ENCODE data around the gene FADS6.

Gene FADS6

DNA sequence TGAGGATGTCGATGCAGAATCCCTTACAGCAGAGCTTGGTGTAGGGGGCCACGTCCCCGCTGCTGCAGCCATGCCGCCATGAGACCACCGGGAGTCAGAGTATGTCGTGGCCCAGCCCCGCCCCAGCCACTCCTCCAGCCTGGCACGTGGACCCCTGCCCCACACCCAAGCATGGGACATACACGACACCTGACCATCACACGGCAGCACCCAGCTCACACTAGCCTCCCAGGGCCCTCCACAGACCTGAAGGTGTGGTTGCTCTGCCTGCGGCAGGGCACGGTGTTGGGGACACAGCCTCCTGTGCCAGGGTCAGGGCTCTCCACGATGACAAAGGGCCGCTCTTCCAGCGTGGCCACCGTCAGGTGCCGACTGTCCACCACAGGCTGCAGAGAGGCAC, 43.1 kb downstream of the FADS6 start:
- DNase-seq, result no peak

DNA sequence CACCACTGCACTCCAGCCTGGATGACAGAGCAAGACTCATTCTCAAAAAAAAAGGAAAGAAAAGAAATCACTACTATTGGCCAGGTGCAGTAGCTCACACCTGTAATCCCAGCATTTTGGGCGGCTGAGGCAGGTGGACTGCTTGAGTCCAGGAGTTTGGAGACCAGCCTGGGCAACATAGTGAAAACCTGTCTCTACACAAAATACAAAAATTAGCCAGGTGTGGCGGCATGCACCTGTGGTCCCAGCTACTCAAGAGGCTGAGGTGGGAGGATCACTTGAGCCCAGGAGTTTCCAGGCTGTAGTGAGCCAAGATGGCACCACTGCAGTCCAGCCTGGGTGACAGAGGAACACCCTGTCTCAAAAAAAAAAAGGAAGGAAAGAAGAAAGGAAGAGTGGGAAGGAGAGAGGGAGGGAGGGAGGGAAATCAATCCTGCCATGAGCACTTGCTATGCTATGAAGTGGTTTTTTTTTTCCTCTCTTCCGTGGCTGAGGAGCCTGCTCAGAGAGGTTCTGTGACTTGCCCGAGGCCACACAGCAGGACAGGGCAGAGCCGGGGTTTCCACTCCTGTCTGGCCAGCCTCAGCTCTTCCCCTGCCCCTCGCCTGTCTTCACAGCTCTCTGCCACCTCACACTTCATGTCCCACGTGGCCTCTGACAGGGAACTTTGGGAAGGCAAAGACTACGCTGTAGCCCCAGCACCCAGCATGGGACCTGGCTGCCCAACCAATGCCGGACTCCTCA, 44.6 kb downstream of the FADS6 start:
- no peak for DNase-seq

DNA sequence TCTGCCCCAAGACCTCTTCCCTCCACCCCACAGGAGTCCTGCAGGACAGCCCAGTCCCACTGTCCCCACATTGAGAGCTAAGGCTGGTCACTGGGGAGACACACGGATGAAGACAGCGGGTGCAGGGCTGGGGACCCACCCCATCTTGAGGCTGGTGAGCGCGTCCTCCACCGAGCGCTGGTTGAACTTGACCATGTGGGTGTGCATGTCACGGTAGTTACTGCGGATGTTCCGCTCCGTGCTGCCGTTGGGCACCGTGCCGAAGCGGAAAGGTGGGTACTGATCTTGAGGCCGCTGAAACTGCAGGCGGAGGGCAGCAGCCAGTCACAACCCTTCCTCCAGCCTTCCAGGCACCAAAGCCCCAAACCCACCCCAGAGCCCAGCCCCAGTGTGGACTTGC, 46.8 kb downstream of the FADS6 start:
- DNase-seq, result no peak

DNA sequence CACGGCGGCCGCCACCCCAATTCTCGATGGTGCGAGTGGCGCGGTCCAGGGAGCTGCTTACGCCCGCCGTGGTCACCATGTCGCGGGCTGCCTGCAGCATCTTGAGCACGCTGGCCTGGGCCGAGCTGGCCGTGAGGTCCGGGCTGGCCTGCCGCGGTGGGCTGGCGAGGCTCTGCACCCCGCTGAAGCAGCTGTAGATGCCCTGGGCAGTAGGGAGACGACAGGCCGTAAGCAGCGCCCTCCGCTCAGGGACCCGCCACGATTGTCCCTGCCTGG, 50.1 kb downstream of the FADS6 start:
- no peak for DNase-seq

DNA sequence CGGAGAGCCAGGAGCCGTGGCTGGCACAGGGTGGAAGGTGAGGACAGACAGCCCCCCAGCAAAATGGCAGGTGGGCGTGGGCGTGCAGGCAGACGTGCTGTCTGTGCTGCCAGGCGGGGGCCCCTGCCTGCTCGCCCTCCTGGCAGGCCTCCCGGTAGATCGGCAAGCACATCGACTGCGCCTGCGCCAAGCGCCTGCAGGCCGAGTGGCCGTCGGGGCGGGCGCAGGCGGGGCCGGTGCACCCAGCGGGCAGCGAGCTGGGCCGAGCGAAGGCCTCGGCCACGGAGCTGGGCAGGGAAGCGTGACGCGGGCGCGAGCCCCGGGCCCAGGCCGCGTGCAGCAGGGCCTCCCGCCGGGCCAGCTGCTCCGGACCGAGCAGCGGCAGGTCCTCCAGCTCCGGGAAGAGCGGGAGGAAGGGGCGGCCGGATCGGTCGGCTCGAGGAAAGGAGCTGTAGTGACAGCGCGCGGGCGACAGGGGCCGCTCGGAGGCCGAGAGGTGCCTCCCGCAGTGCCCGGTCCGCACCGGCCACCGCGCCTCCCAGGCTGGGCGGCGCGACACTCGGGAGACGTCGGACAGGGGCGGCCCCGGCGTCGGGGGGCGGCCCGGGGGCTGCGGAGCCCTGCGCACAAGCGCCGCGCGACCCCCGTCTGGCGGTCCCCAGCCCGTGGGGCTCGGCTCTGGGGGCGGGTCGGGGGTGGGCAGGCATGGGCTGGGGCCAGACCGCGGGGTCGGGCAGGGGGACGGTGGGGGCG, 50.7 kb downstream of the FADS6 start:
- peak; percentile 25 for DNase-seq

DNA sequence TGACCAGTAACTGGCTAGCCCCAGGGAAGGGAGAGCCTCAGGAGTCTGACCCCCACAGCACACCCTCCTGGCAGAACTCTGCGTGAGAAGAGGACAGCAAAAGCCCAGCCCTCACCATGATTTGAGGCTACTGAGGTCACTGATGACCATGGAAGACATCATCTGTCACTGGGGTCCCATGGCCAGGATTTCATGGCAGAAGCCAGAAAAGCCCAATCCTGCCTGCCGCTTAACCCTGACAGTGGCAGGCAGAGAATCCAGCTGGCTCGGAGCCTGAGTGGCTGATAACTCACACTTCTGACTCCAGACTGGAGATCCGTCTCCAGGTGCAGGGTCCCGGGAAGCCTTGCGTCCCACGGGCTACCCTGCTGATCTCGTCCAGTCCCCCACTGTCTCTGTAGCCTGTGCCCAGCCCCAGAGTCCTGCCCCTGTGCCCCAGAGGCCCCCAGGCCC, 51.3 kb downstream of the FADS6 start:
- DNase-seq, result no peak

DNA sequence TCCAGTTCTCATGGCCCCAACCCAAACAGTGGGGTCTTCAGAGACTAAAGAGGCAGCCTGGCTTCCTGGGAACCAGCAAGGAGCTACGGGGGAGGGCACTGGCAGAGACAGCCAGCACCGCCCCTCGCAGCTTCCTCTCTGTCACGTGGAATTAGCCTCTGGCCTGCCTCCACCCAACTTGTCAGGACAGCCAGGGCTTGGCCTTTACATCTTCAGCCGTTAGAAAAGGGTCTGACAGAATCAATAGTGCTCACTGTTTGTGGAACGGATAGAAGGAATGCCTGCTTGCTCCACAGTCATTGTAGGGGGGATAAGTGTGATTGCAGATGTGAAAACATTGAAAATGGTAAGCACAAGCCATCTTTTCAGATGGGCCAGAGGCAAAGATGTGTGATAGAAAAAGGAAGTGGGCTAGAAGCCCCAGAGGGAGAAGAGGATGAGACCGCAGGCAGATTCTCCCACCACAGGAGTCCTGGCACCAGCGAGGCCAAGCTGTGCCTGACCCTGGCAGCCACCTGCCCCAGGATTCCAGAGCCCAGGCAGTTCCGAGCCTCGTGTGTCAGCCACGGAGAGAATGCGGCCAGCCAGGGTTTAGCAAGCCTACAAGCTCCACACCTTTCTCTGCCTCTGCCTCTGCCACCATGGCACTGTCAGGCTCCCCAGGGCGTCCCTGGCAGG, 52.3 kb downstream of the FADS6 start:
- no peak for DNase-seq

DNA sequence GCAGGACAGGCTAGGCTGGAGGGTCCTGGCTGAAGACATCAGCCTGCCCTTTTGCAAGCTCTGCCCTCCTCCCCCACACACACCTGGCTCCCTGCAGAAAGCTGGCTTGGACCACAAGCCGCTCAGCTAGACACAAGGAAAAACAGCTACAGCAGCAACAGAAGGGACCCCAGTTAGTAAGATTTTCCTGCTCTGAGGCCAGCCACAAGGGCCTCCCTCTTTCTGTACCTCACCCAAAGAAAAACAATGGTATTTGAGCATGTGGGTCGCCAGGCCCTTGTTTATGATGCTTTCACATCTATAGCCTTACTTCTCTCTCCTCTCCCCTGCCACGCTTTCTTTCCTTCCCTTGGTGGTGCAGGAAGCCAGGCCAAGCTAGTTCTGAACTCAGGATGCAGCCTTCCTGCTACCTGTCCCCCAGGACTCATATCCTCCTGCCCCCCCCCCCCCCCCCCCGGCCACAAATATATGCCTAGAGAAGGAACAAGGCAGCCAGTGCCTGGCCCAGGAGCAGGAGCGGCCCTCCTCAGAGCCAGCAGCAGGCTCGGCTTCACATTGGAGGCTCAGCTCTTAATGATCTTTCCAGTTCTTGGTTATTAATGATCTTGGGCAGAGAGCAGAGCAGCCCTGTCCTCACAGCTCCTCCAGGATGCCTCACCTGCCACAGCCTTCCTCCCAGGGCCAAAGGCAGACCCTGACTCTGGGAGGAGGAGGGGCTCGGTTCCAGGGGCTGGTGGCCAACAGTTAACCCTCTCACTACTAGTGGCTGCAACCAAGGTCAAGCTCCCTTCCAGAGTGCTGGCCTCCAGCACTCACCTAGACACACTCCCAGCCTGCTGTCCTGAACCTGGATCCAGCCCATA, 53.2 kb downstream of the FADS6 start:
- no peak for DNase-seq

DNA sequence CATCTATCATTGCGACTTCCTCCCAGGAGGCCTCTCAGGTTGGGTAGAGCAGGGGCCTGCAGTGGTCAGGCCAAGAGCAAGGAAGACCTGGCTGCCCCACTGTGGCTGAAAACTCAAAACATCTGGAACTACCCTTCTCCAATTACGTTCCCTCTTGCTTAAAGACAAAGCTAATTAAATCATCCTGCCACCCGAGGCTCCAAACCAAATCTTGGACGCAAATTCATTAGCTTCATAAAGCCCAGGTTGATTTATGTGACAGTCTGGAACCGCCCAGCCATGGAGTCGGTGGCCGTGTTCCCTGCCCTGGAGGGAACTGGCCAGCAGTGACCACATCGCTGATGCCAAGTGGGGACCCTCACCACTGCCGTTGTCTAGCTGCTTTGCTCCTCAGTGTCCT, 55.2 kb downstream of the FADS6 start:
- DNase-seq, result no peak

DNA sequence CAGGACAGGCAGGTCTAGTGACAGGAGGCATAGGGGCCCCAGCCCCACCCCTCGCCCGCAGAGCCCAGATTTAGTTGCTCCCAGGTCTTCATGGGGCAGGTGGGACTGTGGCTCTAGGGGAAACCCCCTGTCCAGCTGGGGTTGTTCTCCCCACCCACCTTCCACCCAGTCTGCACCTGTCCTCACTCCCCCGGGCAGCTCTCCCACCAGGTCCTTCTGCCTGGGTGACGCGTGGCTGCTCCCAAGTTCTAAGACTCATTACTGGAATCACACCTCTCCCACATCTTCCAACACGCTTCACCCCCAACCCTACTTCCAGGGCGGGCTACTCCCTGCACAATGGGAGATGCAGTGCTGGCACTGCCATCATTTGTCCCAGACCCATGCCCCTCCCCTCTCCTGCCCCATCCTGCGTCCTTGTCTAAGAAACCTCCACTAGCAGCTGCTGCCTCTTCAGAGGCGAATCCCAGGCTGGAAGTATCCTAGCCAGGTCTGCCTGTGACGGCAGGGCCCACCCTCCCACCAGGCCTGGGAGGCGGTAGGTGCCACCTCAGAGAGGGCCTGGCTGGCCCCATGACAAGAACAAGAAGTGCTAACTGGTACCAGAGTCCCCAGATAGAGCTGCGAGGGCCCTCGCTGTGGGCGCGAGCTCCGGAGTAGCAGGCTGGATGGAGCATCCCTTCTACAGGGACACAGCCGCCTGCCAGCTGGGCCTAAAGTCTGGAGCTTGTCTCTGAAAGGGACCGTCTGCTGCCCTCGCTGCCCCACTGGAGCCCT, 56.6 kb downstream of the FADS6 start:
- no peak for DNase-seq

DNA sequence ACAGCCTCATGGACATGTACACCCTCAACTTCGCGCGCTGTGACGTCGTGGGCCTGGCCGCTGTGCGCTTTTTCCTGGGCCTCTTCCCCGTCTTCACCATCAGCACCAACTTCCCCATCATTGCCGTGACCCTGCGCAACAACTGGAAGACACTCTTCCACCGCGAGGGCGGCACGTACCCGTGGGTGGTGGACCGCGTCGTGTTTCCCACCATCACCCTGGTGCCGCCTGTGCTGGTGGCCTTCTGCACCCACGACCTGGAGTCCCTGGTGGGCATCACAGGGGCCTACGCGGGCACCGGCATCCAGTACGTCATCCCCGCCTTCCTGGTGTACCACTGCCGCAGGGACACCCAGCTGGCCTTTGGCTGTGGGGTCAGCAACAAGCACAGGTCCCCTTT, 57.2 kb downstream of the FADS6 start:
- no peak for DNase-seq

DNA sequence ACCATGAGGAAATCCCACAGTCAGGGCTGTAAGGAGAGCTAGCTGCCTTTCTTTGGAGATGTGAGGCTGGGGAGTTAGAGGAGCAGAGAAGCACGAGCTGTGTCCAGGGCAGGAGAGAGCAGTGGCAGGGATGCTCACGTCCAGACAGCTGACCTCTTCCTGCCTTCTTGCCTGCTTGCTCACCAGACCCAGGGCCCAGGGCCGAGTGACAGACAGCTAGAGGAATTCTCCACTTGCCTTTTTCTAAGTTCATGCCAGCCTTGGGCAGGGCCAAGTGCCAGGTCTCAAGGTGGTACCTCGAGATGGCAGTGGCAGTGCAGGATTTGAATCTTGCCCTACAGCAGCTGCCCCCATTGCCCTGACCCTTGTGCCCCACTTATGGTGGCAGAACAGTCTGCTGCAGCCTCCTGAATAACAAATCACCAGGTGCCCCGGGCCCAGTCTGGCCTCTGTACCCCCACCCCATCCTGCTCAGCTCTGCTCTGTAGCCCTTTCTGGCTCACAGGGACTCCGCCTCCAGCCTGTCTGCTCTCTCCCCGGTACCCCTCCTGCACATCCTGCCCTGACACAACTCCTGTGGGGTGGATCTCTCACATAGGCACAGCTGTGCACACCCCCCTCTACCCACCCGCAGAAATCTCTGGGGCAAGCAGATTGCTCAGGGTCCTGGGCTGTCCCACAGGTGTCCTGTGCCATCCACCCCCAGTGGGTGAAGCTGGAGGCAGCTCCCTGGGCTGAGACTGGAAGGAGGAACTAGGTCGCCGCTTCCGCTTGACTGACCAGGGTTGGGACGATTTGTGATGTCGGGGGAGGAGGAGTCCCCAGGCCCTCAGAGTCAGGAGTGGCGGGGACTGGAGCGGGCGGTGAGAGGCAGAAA, 59.7 kb downstream of the FADS6 start:
- DNase-seq, result no peak

DNA sequence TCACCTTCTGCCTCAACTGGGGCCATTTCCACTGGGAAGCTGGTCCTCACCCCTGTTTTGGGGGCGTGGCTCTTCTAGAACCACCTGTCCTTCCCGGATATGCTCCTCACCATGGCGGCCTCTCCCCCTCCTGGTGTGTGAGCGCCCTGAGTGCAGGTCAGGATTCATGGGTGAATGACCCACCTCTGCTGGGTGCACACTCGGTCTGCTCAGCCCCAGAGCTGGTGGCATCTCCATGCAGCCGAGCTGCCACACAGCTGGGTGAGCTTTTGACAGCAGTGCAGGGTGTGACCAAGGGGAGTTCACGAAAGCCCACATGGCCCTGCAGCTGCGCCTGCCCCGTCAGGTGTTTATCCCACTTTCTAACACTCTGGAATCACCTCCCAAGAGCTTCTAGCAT, 61.0 kb downstream of the FADS6 start:
- no peak for DNase-seq

DNA sequence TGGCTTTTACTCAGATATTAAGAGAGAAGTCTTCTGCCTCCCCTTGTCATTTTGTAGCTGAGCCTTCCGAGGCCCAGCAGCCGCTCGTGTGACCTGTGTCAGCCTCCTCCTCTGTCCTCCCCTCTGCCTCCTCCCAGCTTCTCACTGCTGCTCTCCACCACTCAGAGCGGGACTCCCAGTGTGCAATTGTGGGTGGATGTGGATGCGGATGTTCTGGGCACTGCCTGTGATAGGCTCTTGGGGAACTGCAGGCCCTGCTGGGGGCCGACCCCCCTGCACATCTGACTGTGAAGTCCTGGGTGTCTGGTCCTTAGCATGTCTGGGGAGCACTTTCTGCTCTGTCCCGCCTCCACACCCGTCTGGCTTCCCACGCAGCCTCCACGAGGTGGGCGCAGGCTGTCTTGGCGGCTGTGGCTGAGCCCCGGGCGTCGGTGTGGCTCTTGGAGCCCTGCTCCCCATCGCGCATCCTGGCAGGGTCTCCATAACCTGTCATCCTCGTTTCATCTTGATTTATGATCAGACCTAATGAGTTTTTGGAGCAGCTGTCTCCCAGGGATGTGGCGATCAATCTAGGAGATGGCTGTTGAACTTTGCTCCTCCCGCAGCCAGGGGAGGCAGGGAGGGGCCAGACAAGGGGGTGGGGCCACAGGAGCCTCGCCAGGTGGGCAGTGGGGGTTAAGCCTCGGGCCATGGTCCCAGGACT, 61.8 kb downstream of the FADS6 start:
- no peak for DNase-seq

DNA sequence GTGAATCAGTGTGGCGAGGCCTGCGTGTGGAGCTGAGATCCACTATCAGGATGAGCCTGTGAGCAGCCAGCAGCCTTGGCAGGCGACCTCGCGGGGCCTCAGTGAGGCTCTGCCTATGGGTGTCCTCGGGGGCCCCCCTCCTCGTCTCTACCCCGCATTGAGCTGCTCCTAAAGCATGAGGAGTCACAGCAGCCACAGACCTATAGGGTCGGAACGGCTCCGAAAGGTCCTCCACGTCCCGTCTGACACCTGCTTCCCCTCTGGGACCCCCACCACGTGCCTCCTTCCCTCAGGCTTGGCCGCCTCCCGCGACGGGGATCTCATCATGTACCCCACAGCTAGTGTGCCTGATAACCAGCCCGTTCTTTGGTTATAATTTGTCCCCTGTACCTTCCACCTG, 62.6 kb downstream of the FADS6 start:
- DNase-seq, result no peak

DNA sequence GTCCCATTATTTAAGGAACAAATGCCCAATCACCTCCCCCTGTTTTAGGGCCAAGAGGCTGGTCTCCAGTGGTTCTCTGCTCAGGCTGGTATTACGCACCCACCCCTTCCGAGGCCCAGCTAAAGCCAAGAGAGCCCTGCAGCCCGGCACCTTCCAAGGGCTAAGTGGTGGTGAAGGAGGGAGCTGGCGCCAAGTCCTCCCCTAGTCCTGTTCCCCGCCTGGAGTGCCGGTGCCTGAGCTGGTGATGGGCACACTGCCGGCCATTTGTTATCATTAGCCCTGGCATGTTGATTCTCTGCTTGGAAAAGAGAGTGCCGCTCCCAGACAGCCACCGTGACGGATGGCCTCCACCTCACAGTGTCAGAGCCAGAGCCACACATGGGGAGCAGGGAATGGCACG, 65.6 kb downstream of the FADS6 start:
- no peak for DNase-seq

All from activated CD4-positive, alpha-beta T cell treated with anti-CD3 and anti-CD28 coated beads, Interleukin-10, Interleukin-2, amounts not matched to agents 100 ng/mL and 50 ng/mL, durations not matched to agents 16 hours and 8 hours (primary cell).